Activated CD4-positive, alpha-beta T cell treated with anti-CD3 and anti-CD28 coated beads for 24 hours (primary cell): ENCODE data around the gene SCFD2.
"Not testable (repeated sequence)": the region's sequence is repeated elsewhere in the genome, so short reads cannot be mapped to it uniquely, and the experiment has no call there.

Experiments used
- DNase-seq, 2 donors: peaks; one replicate each; pipeline ENCODE4 v3.0.0-alpha.2; 2020; ENCODE audit warnings: low read depth in 2 of 2

Gene SCFD2

GRCh38 chr4:53139256-53139655, 226.6 kb downstream of the SCFD2 start:
- not testable (repeated sequence) for DNase-seq

DNA sequence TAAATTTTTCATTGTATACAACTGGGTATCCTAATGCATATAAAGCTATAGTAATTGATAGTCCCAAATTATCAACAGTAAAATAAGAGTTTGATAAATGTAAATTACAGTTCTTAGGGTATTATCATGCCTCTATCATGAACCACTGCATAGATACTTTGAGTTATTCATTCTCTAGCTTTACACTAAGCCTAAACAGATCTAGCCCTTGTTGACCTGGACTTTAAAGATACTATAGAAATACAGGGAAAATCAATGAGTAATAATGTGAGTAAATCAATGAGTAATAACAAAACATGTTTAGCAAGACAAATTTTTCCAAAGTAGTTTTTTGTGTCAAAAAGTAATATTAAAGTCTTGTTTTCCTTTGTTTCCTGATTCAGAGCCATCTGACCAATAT, 228.4 kb downstream of the SCFD2 start:
- DNase-seq = no peak

GRCh38 chr4:53136954-53137353, 228.9 kb downstream of the SCFD2 start:
- DNase-seq = no peak

DNA sequence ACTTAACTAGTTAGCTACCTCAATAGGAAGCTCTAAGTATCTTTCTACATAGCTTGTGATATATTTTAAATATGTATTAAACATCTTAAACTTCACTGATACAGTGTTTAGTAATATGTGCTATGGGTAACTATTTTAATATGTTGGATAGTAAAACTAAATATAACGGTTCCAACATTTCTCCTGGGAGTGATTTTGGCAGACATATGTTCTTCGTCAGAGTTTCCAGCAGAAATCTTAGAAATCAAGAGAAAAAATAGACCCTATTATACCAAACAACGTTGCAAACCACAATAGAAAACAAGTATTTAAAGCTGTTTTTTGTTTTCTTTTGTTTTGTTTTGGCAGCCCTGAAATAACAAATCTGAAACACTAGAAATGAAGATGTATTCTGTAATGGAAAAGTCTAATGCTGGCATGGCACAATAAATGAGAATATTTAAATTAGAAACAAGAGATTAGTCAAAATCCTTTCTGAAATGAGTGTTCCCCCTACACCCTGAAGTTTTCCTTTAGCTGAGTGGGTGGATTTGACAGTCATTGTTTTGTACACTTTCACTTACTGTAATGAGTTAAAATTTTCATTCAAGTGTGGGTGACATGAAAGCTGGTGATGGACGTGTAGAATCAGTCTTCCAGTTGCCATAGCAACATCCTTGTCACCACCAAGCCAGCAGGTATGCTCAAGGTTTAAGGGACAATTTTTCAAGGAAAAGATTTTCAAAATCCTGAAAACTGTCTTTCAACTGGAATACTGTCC, 233.5 kb downstream of the SCFD2 start:
- peak in 1 of 2 donors; percentile 2 for DNase-seq

GRCh38 chr4:53131562-53131925, 234.3 kb downstream of the SCFD2 start:
- no peak for DNase-seq

- no peak for DNase-seq
These were observed 234.8 kb downstream of the SCFD2 start for GRCh38 chr4:53130896-53131561.

DNA sequence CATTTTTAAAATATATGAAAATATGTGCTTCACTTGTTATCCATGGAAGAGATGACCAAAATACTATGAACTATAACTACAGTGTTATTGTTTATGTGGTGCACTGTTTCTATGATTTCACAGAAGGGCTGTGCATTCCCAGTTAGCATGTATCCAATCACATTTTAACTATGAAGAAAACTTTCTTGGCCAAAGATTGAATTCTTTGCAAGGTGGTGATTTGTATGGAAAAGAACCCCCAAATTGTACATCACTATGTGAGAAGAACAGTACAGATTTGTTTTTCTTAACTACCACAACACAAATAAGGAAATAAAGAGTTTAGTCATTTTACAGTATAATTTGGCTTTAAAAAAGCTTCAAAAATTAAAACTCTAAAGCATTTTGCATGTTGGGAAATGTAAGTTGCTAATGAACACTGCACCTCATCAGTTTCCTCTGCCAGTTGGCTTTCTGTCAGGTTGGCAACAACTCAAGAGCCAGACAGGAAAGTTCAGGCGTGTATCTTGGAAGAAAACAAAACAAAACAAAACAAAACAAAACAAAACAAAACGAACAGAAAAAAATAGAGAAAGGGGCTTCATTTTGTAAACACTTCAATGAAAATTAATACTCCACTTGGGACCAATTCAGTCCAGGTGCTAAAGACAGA, 237.0 kb downstream of the SCFD2 start:
- no peak for DNase-seq

DNA sequence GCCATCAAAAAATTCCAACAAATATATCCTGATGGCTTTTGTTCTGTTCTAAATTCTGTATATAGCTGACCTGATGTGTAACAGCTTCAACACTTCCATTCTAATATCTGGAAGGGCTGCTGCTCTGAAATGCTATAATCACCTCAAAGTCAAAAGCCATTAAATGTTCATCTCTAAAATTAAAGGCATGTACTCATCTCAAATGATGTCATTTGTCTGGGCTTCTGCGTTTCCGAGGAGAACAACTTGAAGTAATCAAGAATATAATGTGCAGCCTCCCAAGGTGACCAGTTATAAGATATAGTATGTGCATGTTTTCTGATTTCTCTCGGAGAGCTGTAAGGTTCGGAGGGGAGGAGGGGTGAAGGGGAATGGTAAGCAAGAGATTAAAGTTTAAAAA, 237.6 kb downstream of the SCFD2 start:
- DNase-seq = no peak

- no peak for DNase-seq
These were observed 238.5 kb downstream of the SCFD2 start for GRCh38 chr4:53127365-53127764.

DNA sequence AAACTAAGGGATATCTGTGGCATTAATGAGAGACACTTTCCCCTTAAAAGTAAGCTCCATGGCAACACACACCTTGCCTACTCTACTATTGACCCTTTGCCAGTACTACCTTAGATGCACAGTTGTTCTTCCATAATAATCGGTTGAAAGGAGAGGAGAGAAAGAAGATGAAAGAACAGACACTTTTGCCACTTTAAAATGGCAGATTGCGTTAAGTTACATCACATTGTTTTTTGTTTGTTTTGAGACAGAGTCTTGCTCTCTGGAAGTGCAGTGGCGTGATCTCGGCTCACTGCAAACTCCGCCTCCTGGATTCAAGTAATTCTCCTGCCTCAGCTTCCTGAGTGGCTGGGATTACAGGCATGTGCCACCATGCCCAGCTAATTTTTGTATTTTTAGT, 239.8 kb downstream of the SCFD2 start:
- no peak for DNase-seq

DNA sequence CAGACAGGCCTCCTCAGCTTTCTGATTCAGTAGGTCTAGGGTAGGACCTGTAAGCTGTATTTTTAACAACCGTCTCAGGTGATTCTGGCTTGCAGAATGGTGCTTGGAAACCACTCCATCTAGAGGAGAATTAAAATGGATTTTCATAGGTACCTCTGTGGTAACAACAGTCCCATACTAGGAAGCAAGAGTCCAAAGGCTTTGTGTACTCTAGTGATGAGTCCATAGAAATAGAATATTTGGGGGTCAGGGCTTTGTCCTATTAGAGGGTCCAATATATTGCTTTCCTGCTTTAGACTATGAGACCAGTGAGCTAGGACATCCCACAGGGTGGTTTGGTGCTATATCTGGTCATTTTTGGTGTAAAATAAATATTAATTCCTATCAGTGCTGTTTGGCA, 242.0 kb downstream of the SCFD2 start:
- no peak for DNase-seq

DNA sequence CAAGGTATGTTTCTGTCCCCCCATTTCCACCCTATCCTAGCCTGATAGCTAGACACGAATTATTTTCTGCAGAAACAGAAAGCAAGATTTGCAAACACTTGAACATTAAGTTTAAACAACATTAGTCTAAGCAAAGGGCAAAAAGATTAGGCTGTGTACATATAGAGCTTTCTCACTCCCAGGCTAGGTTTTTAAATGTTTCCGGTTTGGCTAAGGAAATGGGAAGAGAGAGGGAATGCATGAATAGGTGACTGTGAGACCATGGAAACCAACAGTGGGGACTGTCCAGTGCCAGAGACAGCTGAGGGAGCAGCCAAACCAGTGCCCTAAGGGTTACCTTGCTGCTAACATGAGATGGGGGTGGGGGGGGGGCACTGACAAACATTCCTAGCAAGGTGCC, 242.7 kb downstream of the SCFD2 start:
- no peak for DNase-seq

GRCh38 chr4:53122280-53123116, 243.4 kb downstream of the SCFD2 start:
- DNase-seq = no peak

DNA sequence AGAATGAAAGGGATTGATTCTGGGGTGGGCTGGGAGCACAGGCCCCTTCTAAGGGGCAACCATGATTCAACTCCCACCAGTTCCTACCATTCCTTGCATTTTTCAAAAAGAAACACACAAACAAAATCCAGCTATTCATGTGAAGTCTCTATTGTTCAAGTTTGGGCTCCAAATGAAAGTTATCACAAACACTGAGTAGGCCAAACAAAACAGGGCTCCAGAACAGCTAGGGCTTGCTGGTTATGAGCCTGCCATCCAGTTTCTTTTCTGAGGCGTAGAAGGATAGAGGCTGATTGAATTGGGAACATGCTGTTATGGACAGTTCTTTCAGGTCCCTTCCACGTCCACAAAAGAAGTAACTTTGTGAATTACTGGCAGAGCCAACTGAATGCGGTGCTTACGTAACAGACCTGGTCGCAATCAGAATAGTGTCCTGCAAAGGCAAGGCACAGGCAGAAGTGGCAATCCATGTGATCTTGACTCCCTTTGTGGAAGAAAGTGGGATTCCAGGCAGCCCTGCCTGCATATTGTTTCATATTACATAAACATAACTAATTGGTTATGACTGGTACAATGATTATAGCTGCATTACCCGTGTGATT, 244.5 kb downstream of the SCFD2 start:
- no peak for DNase-seq

GRCh38 chr4:53120778-53121177, 245.1 kb downstream of the SCFD2 start:
- no peak for DNase-seq

DNA sequence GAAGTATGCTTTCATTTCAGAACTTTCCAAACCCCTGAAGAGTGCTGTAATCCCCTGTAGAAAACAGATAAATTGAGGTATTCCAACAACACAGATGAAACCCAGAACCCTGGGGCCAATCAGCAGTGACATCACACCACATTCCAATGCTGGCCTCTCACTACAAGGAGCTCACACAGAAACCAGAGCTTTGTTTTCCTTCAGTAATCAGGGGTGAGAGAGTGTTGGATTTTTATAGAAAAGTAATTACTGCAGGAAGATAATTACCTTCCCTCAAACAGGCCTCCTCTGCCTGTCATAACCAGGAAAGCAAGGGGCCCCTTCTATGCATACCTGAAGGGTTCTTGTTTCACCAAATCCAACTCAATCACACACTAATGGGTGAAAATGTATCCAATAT, 246.2 kb downstream of the SCFD2 start:
- no peak for DNase-seq

DNA sequence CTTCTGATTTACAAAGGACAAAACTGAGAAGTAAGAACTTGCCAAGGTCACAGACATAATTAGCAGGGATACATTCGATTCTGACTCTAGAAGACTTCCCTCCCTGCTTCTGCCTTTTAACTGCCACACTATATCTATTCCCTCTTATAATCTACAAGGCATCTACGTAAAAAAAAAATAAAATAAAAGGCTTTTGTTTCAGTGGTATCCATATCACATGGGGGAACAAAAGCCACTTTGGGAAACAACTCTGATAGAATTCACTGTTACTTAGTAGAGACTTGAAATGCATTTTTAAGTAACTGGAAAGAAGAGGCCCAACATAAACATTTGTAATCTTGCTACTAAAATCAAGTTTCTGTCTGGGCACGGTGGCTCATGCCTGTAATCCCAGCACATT, 247.2 kb downstream of the SCFD2 start:
- DNase-seq = no peak

- no peak for DNase-seq
These were observed 248.9 kb downstream of the SCFD2 start for GRCh38 chr4:53116954-53117353.

DNA sequence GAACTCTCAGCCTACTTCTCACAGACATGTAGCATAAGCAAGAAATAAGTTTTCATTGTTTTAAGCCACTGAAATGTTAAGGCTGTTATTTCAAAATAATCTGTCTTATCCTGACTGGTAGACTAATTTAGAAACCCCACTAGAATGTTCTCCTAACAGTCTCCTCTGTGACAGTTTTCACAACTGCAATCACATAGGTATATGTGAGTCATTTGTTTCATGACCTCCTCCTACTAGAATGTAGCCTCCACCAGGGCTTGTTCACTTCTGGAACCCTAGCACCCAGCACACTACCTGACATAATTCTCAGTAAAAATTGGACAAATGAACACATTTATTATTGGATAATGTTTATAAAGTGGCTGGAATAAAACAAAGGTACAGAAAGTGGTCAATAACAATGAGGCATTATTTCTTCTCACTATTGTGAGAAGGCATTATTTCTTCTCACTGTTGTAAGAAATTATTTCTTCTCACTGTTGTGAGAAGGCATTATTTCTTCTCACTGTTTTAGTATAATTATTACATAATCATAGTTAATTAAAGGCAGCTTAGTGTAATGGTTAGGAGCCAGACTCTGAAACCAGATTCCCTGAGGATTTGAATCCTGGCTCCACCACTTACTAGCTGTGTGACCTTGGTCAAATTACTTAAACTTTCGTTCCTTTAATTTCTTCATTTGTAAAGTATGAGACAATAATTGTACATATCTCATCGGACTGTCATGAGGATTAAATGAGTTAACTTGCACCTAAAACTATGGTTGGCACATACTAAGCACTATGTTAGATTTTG, 252.2 kb downstream of the SCFD2 start:
- DNase-seq = no peak

DNA sequence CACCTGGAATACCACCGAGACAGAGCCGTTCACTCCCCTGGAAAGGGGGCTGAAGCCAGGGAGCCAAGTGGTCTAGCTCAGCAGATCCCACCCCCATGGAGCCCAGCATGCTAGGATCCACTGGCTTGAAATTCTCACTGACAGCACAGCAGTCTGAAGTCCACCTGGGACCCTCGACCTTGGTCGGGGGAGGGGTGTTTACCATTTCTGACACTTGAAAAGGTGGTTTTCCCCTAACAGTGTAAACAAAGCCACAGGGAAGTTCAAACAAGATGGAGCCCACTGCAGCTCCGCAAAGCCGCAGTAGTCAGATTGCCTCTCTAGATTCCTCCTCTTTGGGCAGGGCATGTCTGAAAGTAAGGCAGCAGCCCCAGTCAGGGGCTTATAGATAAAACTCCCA, 260.5 kb downstream of the SCFD2 start:
- no peak for DNase-seq

DNA sequence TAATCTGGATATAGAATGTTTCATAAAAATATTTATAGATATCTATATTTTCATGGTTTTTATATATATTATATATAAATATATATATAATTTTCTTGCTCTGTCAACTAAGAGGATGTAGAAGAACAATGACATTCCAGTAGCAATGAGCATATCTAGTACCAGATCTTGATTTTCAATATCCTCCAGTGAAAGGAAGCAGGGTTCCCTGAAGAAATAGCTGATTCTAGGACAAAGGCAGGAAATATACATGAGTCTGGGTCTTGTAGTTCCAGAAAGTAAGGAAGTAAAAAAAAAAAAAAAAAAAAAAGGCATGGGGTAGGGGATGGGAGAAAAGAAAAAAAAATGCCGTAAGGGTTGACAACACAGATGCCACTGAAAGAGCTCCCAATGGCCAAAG, 262.4 kb downstream of the SCFD2 start:
- no peak for DNase-seq
